SKM-1 (cell line): ENCODE measurements around the gene ZMYM4.

Experiments
- DNase-seq: peaks from one replicate; lab custom pipeline; 2025; ENCODE audit not compliant: unreplicated experiment; lab: John Stamatoyannopoulos, UW

The ZMYM4 gene

GRCh38 chr1:35274197-35274596, 5.7 kb downstream of the ZMYM4 start:
- no peak for DNase-seq

- no peak for DNase-seq
Observed at GRCh38 chr1:35278886-35279554, 10.5 kb downstream of the ZMYM4 start.

GRCh38 chr1:35279555-35279904, 11.0 kb downstream of the ZMYM4 start:
- DNase-seq: no peak

GRCh38 chr1:35280006-35280405, 11.5 kb downstream of the ZMYM4 start:
- no peak for DNase-seq

GRCh38 chr1:35281565-35281964, 13.1 kb downstream of the ZMYM4 start:
- DNase-seq: no peak

GRCh38 chr1:35282172-35282571, 13.7 kb downstream of the ZMYM4 start:
- DNase-seq: no peak

GRCh38 chr1:35284852-35285251, 16.3 kb downstream of the ZMYM4 start:
- DNase-seq: no peak

GRCh38 chr1:35285771-35286606, 17.5 kb downstream of the ZMYM4 start:
- no peak for DNase-seq

- no peak for DNase-seq
Observed at GRCh38 chr1:35287807-35288640, 19.5 kb downstream of the ZMYM4 start.

GRCh38 chr1:35288761-35289160, 20.3 kb downstream of the ZMYM4 start:
- DNase-seq: no peak

GRCh38 chr1:35290452-35290851, 21.9 kb downstream of the ZMYM4 start:
- no peak for DNase-seq

GRCh38 chr1:35294809-35295208, 26.3 kb downstream of the ZMYM4 start:
- DNase-seq: no peak

- DNase-seq: no peak
Observed at GRCh38 chr1:35297886-35298285, 29.4 kb downstream of the ZMYM4 start.

- DNase-seq: no peak
Observed at GRCh38 chr1:35298464-35298863, 30.0 kb downstream of the ZMYM4 start.

- DNase-seq: no peak
Observed at GRCh38 chr1:35300376-35300775, 31.9 kb downstream of the ZMYM4 start.

GRCh38 chr1:35301674-35302392, 33.3 kb downstream of the ZMYM4 start:
- DNase-seq: no peak

- DNase-seq: no peak
Observed at GRCh38 chr1:35305383-35305782, 36.9 kb downstream of the ZMYM4 start.

- DNase-seq: no peak
Observed at GRCh38 chr1:35315649-35316048, 47.1 kb downstream of the ZMYM4 start.

GRCh38 chr1:35316264-35316663, 47.8 kb downstream of the ZMYM4 start:
- DNase-seq: no peak

- DNase-seq: no peak
Observed at GRCh38 chr1:35319988-35320713, 51.6 kb downstream of the ZMYM4 start.
